ENCODE data around the gene ZNF682. TPM values are rescaled to one million over a fixed set of nuclear protein-coding genes. Genes with fewer than 3 reads are reported as not detected.

ZNF682 gene
- total and polyA plus RNA-seq, 2 of the 8 experiments (the other 6 are each of a cell fraction or from before 2014, with no cell fraction given) = 4.3 to 27.5 TPM

GRCh38 chr19:20080656-20081055 is 41.4 kb upstream of the ZNF682 start:
- POLR2A ChIA-PET (ENCODE audit: partially characterized antibody) = interaction anchor here (1.2 to 11.3 kb wide), 6 partner anchors 11 to 87 kb away, joined by 3 to 134 read pairs (median 22); partner anchors contain the start of gene ZNF682
- Histone ChIP-seq H3K9me3 (ENCODE audit: insufficient read depth in 2 of 2, low read depth in 1 of 2, low read length in 1 of 2) (no peaks in the 10 kb centered on the region), H3K4ac (replicated peaks; ENCODE audit: insufficient read length, low read depth, low read length) (no peak overlapping the region), H3K79me2 (ENCODE audit: control insufficient read depth in 1 of 2, insufficient read depth in 2 of 2, low read length in 2 of 2) (peaks cover 55 to 78% of the 10 kb centered on the region in 2 experiments), H4K91ac (replicated peaks; ENCODE audit: insufficient read length, low read length) (no peak overlapping the region), H3K23me2 (ENCODE audit: low read depth, low read length) (peaks cover 2% of the 10 kb centered on the region; the same call in 1 of the 2 replicates), H2AFZ (ENCODE audit: low read length) (no peak overlapping the region), H2BK15ac (ENCODE audit: low read length) (no peak overlapping the region), H3K4me3 (ENCODE audit: extremely low read depth in 1 of 4, insufficient read depth in 2 of 4, low read depth in 3 of 4, low read length in 4 of 4) (peak overlapping the region in 2 of 4 experiments; percentile 1 to 89; a peak in 3 of 8 replicates), H3K36me3 (ENCODE audit: control insufficient read depth in 2 of 4, insufficient read depth in 4 of 4, low read length in 3 of 4) (peaks cover 0 to 26% (median 3%) of the 10 kb centered on the region in 4 experiments; a peak in 3 of 8 replicates), H4K5ac (ENCODE audit: insufficient read length, low read depth, low read length) (no peak overlapping the region), H3K14ac (ENCODE audit: insufficient read length) (no peak overlapping the region), H4K20me1 (replicated peaks in 1 of 2; ENCODE audit: control insufficient read depth in 1 of 2, insufficient read depth in 2 of 2, low read length in 2 of 2) (peaks cover 6 to 11% of the 10 kb centered on the region in 2 experiments), H2BK5ac (ENCODE audit: low read depth, low read length) (no peak overlapping the region), H3K27ac (ENCODE audit: low read depth, low read length) (no peak overlapping the region), H3K27me3 (replicated peaks in 1 of 4; ENCODE audit: control insufficient read depth in 3 of 4, extremely low read depth in 1 of 4, insufficient read depth in 3 of 4, low read length in 3 of 4) (no peaks in the 10 kb centered on the region), H2BK20ac (ENCODE audit: low read length) (0 out of 2 replicates have a peak overlapping the region, but pooled peaks have one; percentile 18), H2BK12ac (ENCODE audit: low read depth, low read length) (no peak overlapping the region), H3K9ac (replicated peaks in 1 of 4; ENCODE audit: extremely low read depth in 1 of 4, low read depth in 3 of 4, low read length in 3 of 4) (no peak overlapping the region), H3K79me1 (ENCODE audit: low read depth, low read length) (peaks cover 7% of the 10 kb centered on the region), H3K23ac (ENCODE audit: insufficient read length) (no peak overlapping the region), H3K18ac (ENCODE audit: extremely low read depth, low read length) (no peak overlapping the region), H2BK120ac (replicated peaks; ENCODE audit: low read depth, low read length) (no peak overlapping the region), H4K8ac (ENCODE audit: extremely low read depth, insufficient read depth, low read length) (no peak overlapping the region), H3K56ac (replicated peaks; ENCODE audit: insufficient read length, low read depth, low read length) (no peak overlapping the region), H3K4me2 (ENCODE audit: insufficient read depth in 1 of 2, low read depth in 2 of 2, low read length in 2 of 2) (peak overlapping the region; percentile 58 to 81), H2AK5ac (ENCODE audit: low read depth, low read length) (0 out of 2 replicates have a peak overlapping the region, but pooled peaks have one; percentile 24), H3K4me1 (replicated peaks in 1 of 4; ENCODE audit: control insufficient read depth in 3 of 4, insufficient read depth in 4 of 4, low read length in 3 of 4) (peaks cover 9 to 28% (median 23%) of the 10 kb centered on the region in 4 experiments; a peak in 6 of 7 replicates)
- 61% methylated on average over 3 of the region's 3 CpGs; no CpG with 5 or more reads in 1 of the 2 experiments for WGBS, 2 experiments (ENCODE audit: extremely low coverage in 1 of 2, insufficient coverage in 1 of 2, insufficient read length in 1 of 2, insufficient replicate concordance in 2 of 2, low coverage in 1 of 2, low lambda C conversion rate in 2 of 2, missing lambda C conversion rate in 1 of 2)
- CTCF ChIA-PET (ENCODE audit: partially characterized antibody) = interaction anchor here (1.0 kb wide), 2 partner anchors 28 to 984 kb away, joined by 3 read pairs; no protein-coding TSS in a partner anchor
- DNase-seq (ENCODE audit: low read depth in 1 of 2, low spot score in 2 of 2) (no peak), FAIRE-seq (no peak)
- TF ChIP-seq CTBP2 (IDR thresholded peaks at IDR 0.05; ENCODE audit: borderline replicate concordance, insufficient read depth, insufficient read length, low read length) (no peak), TEAD4 (IDR thresholded peaks at IDR 0.05; ENCODE audit: low read depth, low read length) (no peak), BACH1 (IDR thresholded peaks at IDR 0.05; ENCODE audit: low read length) (no peak), RNF2 (IDR thresholded peaks at IDR 0.05; ENCODE audit: borderline replicate concordance, low read depth, low read length, missing control alignments, poor library complexity, severe bottlenecking) (no peak), CTCF (IDR thresholded peaks at IDR 0.05; ENCODE audit: control extremely low read depth in 1 of 3, insufficient read depth in 1 of 3, low read depth in 1 of 3, low read length in 3 of 3) (no peak), SAP30 (IDR thresholded peaks at IDR 0.05; ENCODE audit: insufficient read depth, insufficient replicate concordance, low read length) (no peak), RAD21 (IDR thresholded peaks at IDR 0.05 in 1 of 2, conservative IDR thresholded peaks at IDR 0.05 in 1 of 2; ENCODE audit: low read depth in 2 of 2, low read length in 2 of 2) (no peak), POLR2AphosphoS5 (IDR thresholded peaks at IDR 0.05; ENCODE audit: low read depth, low read length) (no peak)
